ENCODE measurements around the gene CYP1A2.

- TF ChIP-seq CTCF (IDR thresholded peaks at IDR 0.05): no peak
- no peak for TF ChIP-seq POLR2A (IDR thresholded peaks at IDR 0.05)
Observed at GRCh38 chr15:74746389-74746788, 2.3 kb upstream of the CYP1A2 start.
